SK-N-MC (cell line): ENCODE data around the gene SMAP1.

Experiments used
- EZH2 ChIP-seq: fragments of 200-600 bp; sonication (generic); IDR thresholded peaks from one replicate; pipeline ENCODE4 v1.6.1; 2017; ENCODE audit warnings: antibody characterized with exemption
- FOXP2 ChIP-seq: optimal IDR thresholded peaks from 2 replicates; pipeline ENCODE3; 2011; ENCODE audit warnings: mild to moderate bottlenecking, moderate library complexity; ENCODE audit not compliant: insufficient read depth; ENCODE audit errors: extremely low read length, control extremely low read depth
- POLR2AphosphoS5 ChIP-seq: IDR thresholded peaks from 2 replicates; pipeline ENCODE4 v1.6.1; 2012; ENCODE audit warnings: mild to moderate bottlenecking, low read depth, low read length, borderline replicate concordance

GRCh38 chr6:70849348-70850069 lies 181.8 kb downstream of the SMAP1 start:
- TF ChIP-seq POLR2AphosphoS5 = no peak
- TF ChIP-seq EZH2 = no peak
- no peak for TF ChIP-seq FOXP2
